SK-N-SH (cell line): ENCODE results near the gene C3orf22. TPM values are rescaled to one million over a fixed set of nuclear protein-coding genes. Genes with fewer than 3 reads are reported as not detected.

Experiments
- CTCF ChIA-PET: fragments of 300-600, 350-600 bp; formaldehyde crosslinking; extraction: SDS; loops from one replicate; lab custom pipeline; 2021; lab: Yijun Ruan, JAX
- POLR2A ChIA-PET: fragments of 350-600 bp; sonication (Branson Sonifier 250); formaldehyde crosslinking; extraction: SDS; loops from one replicate; lab custom pipeline; 2020; ENCODE audit warnings: antibody characterized with exemption, inconsistent platforms; lab: Yijun Ruan, JAX
- DNase-seq: peaks from one replicate; pipeline ENCODE4 v3.0.0; 2012
- H2AFZ ChIP-seq: fragments of 200-600 bp; sonication (generic); 2 replicates; pipeline ENCODE4 v1.8.1; 2016; ENCODE audit warnings: antibody characterized with exemption, mild to moderate bottlenecking, low read depth
- H3F3A ChIP-seq: fragments of 200-600 bp; sonication (generic); replicated peaks from 2 replicates; pipeline ENCODE3; 2016; ENCODE audit warnings: antibody characterized with exemption, mild to moderate bottlenecking; ENCODE audit not compliant: insufficient read depth
- H3K27ac ChIP-seq, 2 experiments: fragments of 200-500 bp in 1 of 2; fragments of 200-600 bp in 1 of 2; sonication (Bioruptor generic) in 1 of 2; sonication (generic), shearing (Covaris generic) in 1 of 2; 2 replicates each; pipeline versions ENCODE4 v1.5.1 to v1.6.1; 2014 to 2016; ENCODE audit warnings: low read depth in 2 of 2, inconsistent platforms in 1 of 2, low read length in 1 of 2, mild to moderate bottlenecking in 1 of 2, mixed read lengths in 1 of 2
- H3K27me3 ChIP-seq: fragments of 200-600 bp; sonication (generic), shearing (Covaris generic); 2 replicates; pipeline ENCODE4 v1.6.1; 2016; ENCODE audit warnings: mixed run types; ENCODE audit not compliant: insufficient read depth
- H3K36me3 ChIP-seq, 2 experiments: fragments of 200-500 bp in 1 of 2; fragments of 200-600 bp in 1 of 2; sonication (Bioruptor generic) in 1 of 2; sonication (generic) in 1 of 2; replicated peaks in 1 of 2; 2 replicates each; pipeline versions ENCODE3 to v1.5.1; 2014 to 2016; ENCODE audit warnings: low read length in 1 of 2, mild to moderate bottlenecking in 1 of 2; ENCODE audit not compliant: insufficient read depth in 2 of 2, control insufficient read depth in 1 of 2
- H3K4me1 ChIP-seq, 2 experiments: fragments of 200-500 bp in 1 of 2; fragments of 200-600 bp in 1 of 2; sonication (Bioruptor generic) in 1 of 2; sonication (generic), shearing (Covaris generic) in 1 of 2; 2 replicates each; pipeline versions ENCODE4 v1.5.1 to v1.6.1; 2014 to 2016; ENCODE audit warnings: low read depth in 1 of 2, low read length in 1 of 2, mixed run types in 1 of 2; ENCODE audit not compliant: insufficient read depth in 2 of 2, control insufficient read depth in 1 of 2
- H3K4me2 ChIP-seq: fragments of 200-600 bp; sonication (generic), shearing (Covaris generic); 2 replicates; pipeline ENCODE4 v1.6.1; 2017; ENCODE audit warnings: mixed run types
- H3K4me3 ChIP-seq, 2 experiments: fragments of 200-500 bp in 1 of 2; fragments of 200-600 bp in 1 of 2; sonication (Bioruptor generic) in 1 of 2; sonication (generic), shearing (Covaris generic) in 1 of 2; 2 replicates each; pipeline versions ENCODE4 v1.5.1 to v1.8.1; 2014 to 2016; ENCODE audit warnings: low read depth in 2 of 2, inconsistent platforms in 1 of 2, low read length in 1 of 2, mild to moderate bottlenecking in 1 of 2, mixed read lengths in 1 of 2, moderate library complexity in 1 of 2
- H3K79me2 ChIP-seq: fragments of 200-600 bp; sonication (generic); 2 replicates; pipeline ENCODE4 v1.8.1; 2017; ENCODE audit warnings: mild to moderate bottlenecking; ENCODE audit not compliant: insufficient read depth
- H3K9ac ChIP-seq: fragments of 200-600 bp; sonication (generic); 2 replicates; pipeline ENCODE4 v1.6.1; 2017; ENCODE audit warnings: mixed run types
- H3K9me2 ChIP-seq: fragments of 200-600 bp; sonication (generic); 2 replicates; pipeline ENCODE4 v1.6.1; 2017; ENCODE audit warnings: mixed run types
- H3K9me3 ChIP-seq: fragments of 200-600 bp; sonication (generic); 2 replicates; pipeline ENCODE4 v1.6.1; 2017; ENCODE audit warnings: mixed run types, mild to moderate bottlenecking, moderate library complexity
- H4K20me1 ChIP-seq: fragments of 200-600 bp; sonication (generic); 2 replicates; pipeline ENCODE4 v1.6.1; 2017; ENCODE audit warnings: mild to moderate bottlenecking, mixed run types; ENCODE audit not compliant: insufficient read depth
- ELF1 ChIP-seq: IDR thresholded peaks from 2 replicates; pipeline ENCODE4 v1.4.0; 2012
- GATA2 ChIP-seq: sonication (generic); formaldehyde crosslinking; IDR thresholded peaks from 2 replicates; pipeline ENCODE4 v1.5.0; 2020; ENCODE audit warnings: mild to moderate bottlenecking, missing genetic modification reagents
- IRF3 ChIP-seq: fragments of 150-350 bp; IDR thresholded peaks from 2 replicates; pipeline ENCODE4 v1.6.1; 2016; ENCODE audit warnings: mild to moderate bottlenecking, low read depth, low read length
- MAX ChIP-seq: IDR thresholded peaks from 2 replicates; pipeline ENCODE4 v1.4.0; 2012; ENCODE audit warnings: low read depth
- MXI1 ChIP-seq: IDR thresholded peaks from 2 replicates; pipeline ENCODE4 v1.6.1; 2012; ENCODE audit warnings: mild to moderate bottlenecking, low read depth, low read length, improper control_type of control experiment
- POLR2AphosphoS5 ChIP-seq: IDR thresholded peaks from 2 replicates; pipeline ENCODE4 v1.6.1; 2012; ENCODE audit warnings: low read depth, low read length
- RAD21 ChIP-seq: IDR thresholded peaks from 2 replicates; pipeline ENCODE4 v1.6.1; 2012; ENCODE audit warnings: mild to moderate bottlenecking, low read length
- REST ChIP-seq: IDR thresholded peaks from 2 replicates; pipeline ENCODE4 v1.6.1; 2012; ENCODE audit warnings: mild to moderate bottlenecking, low read depth, low read length, moderate library complexity
- RXRA ChIP-seq: IDR thresholded peaks from 2 replicates; pipeline ENCODE4 v1.4.0; 2012; ENCODE audit warnings: low read depth, mild to moderate bottlenecking, borderline replicate concordance
- SMC3 ChIP-seq: IDR thresholded peaks from 2 replicates; pipeline ENCODE4 v1.6.1; 2012; ENCODE audit warnings: low read depth, low read length, improper control_type of control experiment
- USF1 ChIP-seq: IDR thresholded peaks from 2 replicates; pipeline ENCODE4 v1.4.0; 2012; ENCODE audit warnings: low read depth, borderline replicate concordance
- USF2 ChIP-seq: fragments of 150-350 bp; IDR thresholded peaks from 2 replicates; pipeline ENCODE4 v1.6.1; 2017; ENCODE audit warnings: antibody characterized with exemption, low read length, low read depth, borderline replicate concordance
- ZBTB33 ChIP-seq: IDR thresholded peaks from 2 replicates; pipeline ENCODE4 v1.4.0; 2012; ENCODE audit warnings: low read depth, borderline replicate concordance
- WGBS: methylation state at CpG from one replicate; pipeline ENCODE4 v1.1.6; 2017; ENCODE audit warnings: low lambda C conversion rate; 5-methylcytosine and 5-hydroxymethylcytosine counted together
- polyA plus RNA-seq, 3 experiments: library from polyadenylated mRNA; depleted of rRNA; stranded (reverse); fragments of >200 nt; gene quantifications; 2 replicates each; pipeline ENCODE4 v1.2.3, GENCODE V29; 2012

Gene C3orf22
- polyA plus RNA-seq, 1 of the 3 experiments (the other 2 are of a cell fraction): not detected

GRCh38 chr3:126606001-126606400 is 47.3 kb upstream of the C3orf22 start:
- no peak overlapping the region for H3K4me2 ChIP-seq
- peaks cover 13 to 53% of the 10 kb centered on the region in 2 experiments for H3K36me3 ChIP-seq
- H3K9me3 ChIP-seq: no peaks in the 10 kb centered on the region
- no peak overlapping the region for H3K27ac ChIP-seq
- H3K79me2 ChIP-seq: no peaks in the 10 kb centered on the region
- no peak overlapping the region for H3K4me3 ChIP-seq
- H3K4me1 ChIP-seq: peaks cover 0 to 8% of the 10 kb centered on the region in 2 experiments; a peak in 3 of 4 replicates
- no peaks in the 10 kb centered on the region for H4K20me1 ChIP-seq
- no peak overlapping the region for H2AFZ ChIP-seq
- CTCF ChIA-PET: no interaction called here
- TF ChIP-seq MAX (no peak), USF2 (no peak), ELF1 (no peak), MXI1 (no peak), GATA2 (CRISPR knock-in tag) (no peak), IRF3 (no peak), RXRA (no peak), USF1 (no peak), ZBTB33 (no peak), RAD21 (no peak), SMC3 (no peak), POLR2AphosphoS5 (no peak), REST (no peak)
- H3K9ac ChIP-seq: no peak overlapping the region
- no peak for DNase-seq
- POLR2A ChIA-PET: no interaction called here
- H3K9me2 ChIP-seq: no peaks in the 10 kb centered on the region
- H3F3A ChIP-seq: no peaks in the 10 kb centered on the region
- WGBS: 94% methylated on average over 3 of the region's 3 CpGs
- H3K27me3 ChIP-seq: no peaks in the 10 kb centered on the region
